B cell (primary cell): ENCODE measurements around the gene RALY. TPM values are rescaled to one million over a fixed set of nuclear protein-coding genes. Genes with fewer than 3 reads are reported as not detected.
"Not testable (repeated sequence)": the region's sequence is repeated elsewhere in the genome, so short reads cannot be mapped to it uniquely, and the experiment has no call there.

Experiments
- ATAC-seq: fragments of 200-7000 bp; cut with Tn5 transposase; one replicate; pipeline ENCODE4 v1.10.0; 2021; ENCODE audit warnings: low read depth, mild to moderate bottlenecking, moderate number of reproducible peaks, moderate library complexity
- CTCF ChIA-PET: fragments of 350-600 bp; sonication (Branson Sonifier 250); formaldehyde crosslinking; loops from one replicate; lab custom pipeline; 2021; ENCODE audit warnings: antibody characterized with exemption, inconsistent platforms; lab: Charles Lee
- POLR2A ChIA-PET: fragments of 350-600 bp; sonication (Branson Sonifier 250); formaldehyde crosslinking; loops from one replicate; lab custom pipeline; 2021; ENCODE audit warnings: antibody characterized with exemption; lab: Charles Lee
- DNase-seq: peaks from one replicate; pipeline ENCODE4 v3.0.0; 2013
- H2AFZ ChIP-seq: 2 replicates; pipeline ENCODE4 v1.6.1; 2012; ENCODE audit warnings: mild to moderate bottlenecking, low read depth, low read length; ENCODE audit not compliant: insufficient read depth, poor library complexity, severe bottlenecking
- H3K27ac ChIP-seq, 2 donors: 1 replicate in 1 of 2; 2 replicates in 1 of 2; pipeline ENCODE4 v1.5.1; 2012 to 2013; ENCODE audit warnings: low read length in 2 of 2, mild to moderate bottlenecking in 2 of 2, moderate library complexity in 1 of 2
- H3K27me3 ChIP-seq, 4 experiments: fragments of 200-600 bp in 1 of 4; sonication (generic) in 1 of 4; replicated peaks in 1 of 4; 1 replicate in 2 of 4; 2 replicates in 2 of 4; pipeline versions ENCODE4 v1.6.1 to v1.7.0; 2013 to 2016; ENCODE audit warnings: low read length in 3 of 4, mild to moderate bottlenecking in 2 of 4, mixed read lengths in 1 of 4, moderate library complexity in 1 of 4; ENCODE audit not compliant: insufficient read depth in 4 of 4, control insufficient read depth in 3 of 4; ENCODE audit errors: control extremely low read depth in 1 of 4
- H3K36me3 ChIP-seq, 2 experiments: replicated peaks in 1 of 2; 1 replicate in 1 of 2; 2 replicates in 1 of 2; pipeline versions ENCODE4 v1.6.1 to v1.7.1; 2013; ENCODE audit warnings: low read length in 1 of 2; ENCODE audit not compliant: insufficient read depth in 2 of 2, control insufficient read depth in 1 of 2; ENCODE audit errors: control extremely low read depth in 1 of 2, extremely low read depth in 1 of 2
- H3K4me1 ChIP-seq, 2 donors: fragments of 200-600 bp in 1 of 2; sonication (generic) in 1 of 2; 1 replicate in 1 of 2; 2 replicates in 1 of 2; pipeline versions ENCODE4 v1.5.1 to v1.6.1; 2013 to 2017; ENCODE audit warnings: low read length in 2 of 2; ENCODE audit not compliant: control insufficient read depth in 2 of 2, insufficient read depth in 2 of 2
- H3K4me2 ChIP-seq: replicated peaks from 2 replicates; pipeline ENCODE3; 2012; ENCODE audit warnings: mild to moderate bottlenecking, low read depth, low read length; ENCODE audit not compliant: poor library complexity, severe bottlenecking
- H3K4me3 ChIP-seq, 5 experiments: fragments of 200-600 bp in 1 of 5; sonication (generic) in 1 of 5; 1 replicate in 3 of 5; 2 replicates in 2 of 5; pipeline versions ENCODE4 v1.5.1 to v1.7.0; 2011 to 2016; ENCODE audit warnings: low read length in 4 of 5, mild to moderate bottlenecking in 4 of 5, low read depth in 2 of 5, control low read depth in 1 of 5, moderate library complexity in 1 of 5; ENCODE audit not compliant: insufficient read depth in 1 of 5; ENCODE audit errors: control extremely low read depth in 1 of 5, extremely low read depth in 1 of 5
- H3K79me2 ChIP-seq: fragments of 200-600 bp; sonication (generic); one replicate; pipeline ENCODE4 v1.6.0; 2016; ENCODE audit warnings: low read length; ENCODE audit not compliant: control insufficient read depth, insufficient read depth
- H3K9ac ChIP-seq: fragments of 200-600 bp; sonication (generic); 2 replicates; pipeline ENCODE4 v1.6.1; 2017; ENCODE audit warnings: mild to moderate bottlenecking, low read length, moderate library complexity
- H3K9me3 ChIP-seq, 3 donors: one replicate each; pipeline versions ENCODE4 v1.6.1 to v1.7.1; 2013; ENCODE audit warnings: low read length in 2 of 3; ENCODE audit not compliant: control insufficient read depth in 2 of 3, insufficient read depth in 1 of 3; ENCODE audit errors: control extremely low read depth in 1 of 3
- H4K20me1 ChIP-seq: 2 replicates; pipeline ENCODE4 v1.6.0; 2012; ENCODE audit warnings: mild to moderate bottlenecking, low read length; ENCODE audit not compliant: insufficient read depth, control insufficient read depth, poor library complexity, severe bottlenecking
- H3K27ac Mint-ChIP-seq: one replicate; pipeline ENCODE4 v1.8.0; 2021; ENCODE audit warnings: mixed read lengths
- H3K27me3 Mint-ChIP-seq: one replicate; pipeline ENCODE4 v1.8.0; 2021; ENCODE audit warnings: mixed read lengths
- H3K4me1 Mint-ChIP-seq: one replicate; pipeline ENCODE4 v1.8.0; 2021; ENCODE audit warnings: mixed read lengths
- H3K4me3 Mint-ChIP-seq: one replicate; pipeline ENCODE4 v1.8.0; 2021; ENCODE audit warnings: mixed read lengths
- H3K9me3 Mint-ChIP-seq: one replicate; pipeline ENCODE4 v1.8.0; 2022; ENCODE audit warnings: mixed read lengths; ENCODE audit not compliant: insufficient read depth
- CTCF ChIP-seq: fragments of 200-600 bp; IDR thresholded peaks from one replicate; pipeline ENCODE4 v1.8.0; 2022; ENCODE audit warnings: antibody characterized with exemption, mild to moderate bottlenecking
- EZH2 ChIP-seq: IDR thresholded peaks from 2 replicates; pipeline ENCODE4 v1.6.1; 2012; ENCODE audit warnings: borderline replicate concordance, low read depth, mild to moderate bottlenecking, moderate library complexity, low read length; ENCODE audit not compliant: insufficient read depth, poor library complexity, severe bottlenecking
- WGBS: methylation state at CpG from one replicate; pipeline ENCODE4 v1.1.5; 2013; ENCODE audit warnings: missing lambda C conversion rate; ENCODE audit not compliant: insufficient coverage; 5-methylcytosine and 5-hydroxymethylcytosine counted together
- intact Hi-C: fragments of 100-400 bp; cut with micrococcal nuclease; formaldehyde crosslinking; loops from one replicate; pipeline ENCODE4 v1.10.0; 2022
- polyA plus RNA-seq: library from polyadenylated mRNA; depleted of rRNA; stranded (reverse); fragments of >200 nt; gene quantifications from 2 replicates; pipeline ENCODE4 v1.2.3, GENCODE V29; 2012
- total RNA-seq, 2 donors: library from RNA; stranded (reverse); fragments of 120-200 nt in 1 of 2; gene quantifications; 1 replicate in 1 of 2; 2 replicates in 1 of 2; pipeline versions ENCODE4 v1.2.3 to v1.2.4, GENCODE V29; 2013 to 2022

The RALY gene
- total and polyA plus RNA-seq, 2 donors (not counting 1 experiment from before 2014, with no cell fraction given), result 89.8 to 94.4 TPM

- Histone ChIP-seq H3K27me3 (no peaks in the 10 kb centered on the region), H2AFZ (peak overlapping the region; percentile 40), H3K4me3 (peak overlapping the region in 2 of 5 experiments; percentile 8 to 15), H4K20me1 (no peaks in the 10 kb centered on the region), H3K4me1 (peaks cover 4 to 6% of the 10 kb centered on the region in 2 donors), H3K27ac (no peak overlapping the region), H3K79me2 (no peaks in the 10 kb centered on the region), H3K9ac (no peak overlapping the region), H3K36me3 (no peaks in the 10 kb centered on the region), H3K4me2 (peak overlapping the region; percentile 57), H3K9me3 (no peaks in the 10 kb centered on the region)
- POLR2A ChIA-PET, result interaction anchor here (0.7 kb wide), 1 partner anchor 1327 kb away, joined by 3 read pairs; no protein-coding TSS in a partner anchor
- intact Hi-C loops, result loop anchor here (1.0 kb wide), 5 partner anchors 17 to 267 kb away; partner anchors contain the start of gene EIF2S2
- H3K27ac Mint-ChIP-seq, result no peak overlapping the region
- TF ChIP-seq EZH2 (no peak), CTCF (peak; percentile 93)
- peaks cover 7% of the 10 kb centered on the region for H3K4me1 Mint-ChIP-seq
- H3K9me3 Mint-ChIP-seq, result no peaks in the 10 kb centered on the region
- H3K4me3 Mint-ChIP-seq, result peak overlapping the region; percentile 26
- H3K27me3 Mint-ChIP-seq, result peaks cover 4% of the 10 kb centered on the region
- CTCF ChIA-PET, result interaction anchor here (0.5 to 3.1 kb wide), 24 partner anchors 9 to 1453 kb away, joined by 3 to 36 read pairs (median 4); partner anchors contain the start of gene EIF2S2
- WGBS, result 5% methylated on average over 3 of the region's 10 CpGs
- peak; percentile 97 for ATAC-seq
- DNase-seq, result peak; percentile 81
These were observed 135.9 kb downstream of the RALY start for GRCh38 chr20:34129518-34130162.

- Mint-ChIP-seq H3K27me3 (peaks cover 4% of the 10 kb centered on the region), H3K27ac (no peak overlapping the region), H3K4me1 (peaks cover 4% of the 10 kb centered on the region), H3K4me3 (no peak overlapping the region), H3K9me3 (no peaks in the 10 kb centered on the region)
- WGBS, result 96% methylated on average over 2 of the region's 4 CpGs
- Histone ChIP-seq H3K79me2 (no peaks in the 10 kb centered on the region), H3K9me3 (no peaks in the 10 kb centered on the region), H3K4me3 (no peak overlapping the region), H3K27me3 (no peaks in the 10 kb centered on the region), H4K20me1 (no peaks in the 10 kb centered on the region), H3K4me2 (no peak overlapping the region), H2AFZ (no peak overlapping the region), H3K9ac (no peak overlapping the region), H3K36me3 (no peaks in the 10 kb centered on the region), H3K27ac (no peak overlapping the region), H3K4me1 (peaks cover 4% of the 10 kb centered on the region in 2 donors)
- TF ChIP-seq CTCF, result no peak
- intact Hi-C loops, result no loop called here
- ATAC-seq, result no peak
- DNase-seq, result no peak
- ChIA-PET POLR2A (no interaction called here), CTCF (interaction anchor here (0.6 to 3.1 kb wide), 4 partner anchors 8 to 268 kb away, joined by 3 to 36 read pairs (median 5); no protein-coding TSS in a partner anchor)
These were observed 137.8 kb downstream of the RALY start for GRCh38 chr20:34131491-34131890.

- POLR2A ChIA-PET, H3K79me2 ChIP-seq, H3K4me3 Mint-ChIP-seq, H4K20me1 ChIP-seq, H3K36me3 ChIP-seq, CTCF ChIA-PET, DNase-seq, H3K4me1 Mint-ChIP-seq, H2AFZ ChIP-seq, H3K27ac Mint-ChIP-seq, ATAC-seq, H3K9ac ChIP-seq, H3K4me1 ChIP-seq, H3K4me3 ChIP-seq, H3K9me3 ChIP-seq, H3K27ac ChIP-seq, H3K4me2 ChIP-seq, H3K27me3 Mint-ChIP-seq, intact Hi-C loops, H3K27me3 ChIP-seq, H3K9me3 Mint-ChIP-seq: not testable (repeated sequence)
- 100% methylated on average over 2 of the region's 26 CpGs for WGBS
These were observed 138.8 kb downstream of the RALY start for GRCh38 chr20:34132491-34132890.
